A673 (cell line): ENCODE results near the gene PRRC2B.

ENCODE experiments used
- CTCF ChIP-seq: fragments of 300-800, 200-600 bp; sonication (generic); conservative IDR thresholded peaks from 2 replicates; pipeline ENCODE4 v1.5.1; 2017; ENCODE audit warnings: low read depth, mild to moderate bottlenecking, antibody characterized with exemption, low read length, moderate library complexity, mixed read lengths
- EZH2 ChIP-seq: fragments of 200-600 bp; sonication (generic); IDR thresholded peaks from 2 replicates; pipeline ENCODE4 v1.6.1; 2017; ENCODE audit warnings: borderline replicate concordance, low read depth, mild to moderate bottlenecking, mixed read lengths, antibody characterized with exemption, low read length; ENCODE audit not compliant: poor library complexity, severe bottlenecking

GRCh38 chr9:131454028-131454427 lies 60.1 kb downstream of the PRRC2B start:
- TF ChIP-seq CTCF (no peak), EZH2 (no peak)
